ENCODE data around the gene PSMD11. TPM values are rescaled to one million over a fixed set of nuclear protein-coding genes. Genes with fewer than 3 reads are reported as not detected.
"Not testable (repeated sequence)": the region's sequence is repeated elsewhere in the genome, so short reads cannot be mapped to it uniquely, and the experiment has no call there.

PSMD11 gene
- total RNA-seq, 1 donor from 2014 or later: 156 TPM

DNA sequence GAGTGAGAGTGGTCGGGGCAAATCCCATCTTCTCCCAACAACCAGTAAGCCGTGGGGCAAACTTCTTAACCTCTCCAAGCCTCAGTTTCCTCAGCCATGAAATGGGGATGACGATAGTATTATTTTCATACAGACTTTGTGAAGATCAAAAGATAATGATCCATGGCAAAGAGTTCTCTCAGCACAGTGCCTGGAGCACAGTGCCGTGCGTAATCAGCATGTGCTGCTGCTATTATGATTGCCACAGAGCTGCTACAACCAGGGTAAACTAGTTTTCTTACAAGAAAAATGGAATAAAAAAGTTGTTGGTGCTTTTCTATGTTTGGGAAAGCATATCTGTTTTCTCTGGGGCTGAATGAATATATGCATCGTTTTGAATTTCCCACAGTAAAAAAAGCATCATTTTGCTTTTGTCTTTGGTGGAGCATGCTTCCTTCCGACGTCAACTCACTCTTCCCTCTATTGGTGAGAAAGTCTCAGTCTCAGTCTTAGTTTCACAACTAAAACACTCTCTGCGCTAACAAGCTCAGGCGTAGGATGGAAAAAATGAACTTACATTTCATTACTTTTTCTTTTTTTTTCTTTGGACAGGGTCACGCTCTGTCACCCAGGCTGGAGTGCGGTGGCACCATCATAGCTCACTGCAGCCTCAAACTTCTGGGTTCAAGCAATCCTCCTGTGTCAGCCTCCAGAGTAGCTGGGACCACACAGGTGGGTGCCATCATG lies 79.7 kb downstream of the PSMD11 start:
- Mint-ChIP-seq H3K27me3 (ENCODE audit: low read depth) (no peaks in the 10 kb centered on the region), H3K4me3 (no peak overlapping the region), H3K9me3 (no peaks in the 10 kb centered on the region), H3K36me3 (ENCODE audit: low read depth) (no peaks in the 10 kb centered on the region), H3K4me1 (peaks cover 56% of the 10 kb centered on the region), H3K27ac (ENCODE audit: unreplicated experiment) (no peak overlapping the region)
- DNase-seq (ENCODE audit: low read depth, low spot score): no peak
- no peak for TF ChIP-seq CTCF (conservative IDR thresholded peaks at IDR 0.05)

- not testable (repeated sequence) for H3K27ac Mint-ChIP-seq (ENCODE audit: unreplicated experiment); H3K36me3 Mint-ChIP-seq (ENCODE audit: low read depth); H3K4me3 Mint-ChIP-seq; H3K9me3 Mint-ChIP-seq; DNase-seq (ENCODE audit: low read depth, low spot score); H3K27me3 Mint-ChIP-seq (ENCODE audit: low read depth)
- peaks cover 54% of the 10 kb centered on the region for H3K4me1 Mint-ChIP-seq
Measured at GRCh38 chr17:32524553-32524880, 80.2 kb downstream of the PSMD11 start.

DNA sequence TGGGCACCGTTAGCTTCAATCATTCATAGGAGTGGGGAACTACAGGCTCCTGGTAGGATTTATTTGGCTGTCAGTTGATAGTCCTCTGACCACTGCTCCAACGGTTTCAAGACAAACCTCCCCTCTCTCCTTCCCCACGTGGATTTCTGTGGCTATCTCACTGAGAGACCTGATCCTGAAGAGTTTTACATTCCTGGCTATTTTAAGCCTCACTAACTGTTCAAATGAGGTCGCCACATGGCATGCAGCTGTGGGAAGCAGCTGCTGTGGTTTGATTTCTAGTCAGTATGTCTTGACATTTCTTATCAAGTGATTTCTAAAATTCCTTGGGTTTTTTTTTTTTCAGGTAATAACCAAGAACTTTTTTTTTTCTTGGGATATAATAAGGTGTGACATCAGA lies 80.8 kb downstream of the PSMD11 start:
- Mint-ChIP-seq H3K9me3 (no peaks in the 10 kb centered on the region), H3K27ac (ENCODE audit: unreplicated experiment) (peak overlapping the region; percentile 89), H3K4me1 (peaks cover 48% of the 10 kb centered on the region), H3K4me3 (no peak overlapping the region), H3K36me3 (ENCODE audit: low read depth) (no peaks in the 10 kb centered on the region), H3K27me3 (ENCODE audit: low read depth) (no peaks in the 10 kb centered on the region)
- DNase-seq (ENCODE audit: low read depth, low spot score): no peak
- TF ChIP-seq CTCF (conservative IDR thresholded peaks at IDR 0.05): no peak

DNA sequence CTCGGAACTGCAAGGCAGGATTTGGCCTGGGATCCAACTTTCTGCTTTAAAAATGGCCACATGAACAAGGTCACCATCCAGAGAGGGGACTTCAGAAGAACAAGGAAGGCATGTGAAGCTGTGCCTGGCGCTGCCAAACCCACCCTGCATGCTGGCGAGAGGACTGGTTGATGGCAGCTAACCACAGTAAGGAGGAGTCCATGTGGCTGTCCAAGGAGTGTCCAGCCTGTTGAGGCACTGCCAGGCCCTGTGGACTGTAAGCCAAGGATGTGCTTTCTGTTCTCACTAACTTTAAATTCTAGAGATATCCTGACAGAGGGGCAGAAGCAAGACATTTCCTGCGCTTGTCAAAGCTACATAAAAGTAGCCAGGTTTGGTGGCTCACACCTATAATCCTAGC lies 82.8 kb downstream of the PSMD11 start:
- no peaks in the 10 kb centered on the region for H3K27me3 Mint-ChIP-seq (ENCODE audit: low read depth)
- no peak overlapping the region for H3K4me3 Mint-ChIP-seq
- H3K36me3 Mint-ChIP-seq (ENCODE audit: low read depth): no peaks in the 10 kb centered on the region
- peaks cover 48% of the 10 kb centered on the region for H3K4me1 Mint-ChIP-seq
- no peak for DNase-seq (ENCODE audit: low read depth, low spot score)
- H3K27ac Mint-ChIP-seq (ENCODE audit: unreplicated experiment): peak overlapping the region; percentile 53
- H3K9me3 Mint-ChIP-seq: no peaks in the 10 kb centered on the region
- TF ChIP-seq CTCF (conservative IDR thresholded peaks at IDR 0.05): no peak

DNA sequence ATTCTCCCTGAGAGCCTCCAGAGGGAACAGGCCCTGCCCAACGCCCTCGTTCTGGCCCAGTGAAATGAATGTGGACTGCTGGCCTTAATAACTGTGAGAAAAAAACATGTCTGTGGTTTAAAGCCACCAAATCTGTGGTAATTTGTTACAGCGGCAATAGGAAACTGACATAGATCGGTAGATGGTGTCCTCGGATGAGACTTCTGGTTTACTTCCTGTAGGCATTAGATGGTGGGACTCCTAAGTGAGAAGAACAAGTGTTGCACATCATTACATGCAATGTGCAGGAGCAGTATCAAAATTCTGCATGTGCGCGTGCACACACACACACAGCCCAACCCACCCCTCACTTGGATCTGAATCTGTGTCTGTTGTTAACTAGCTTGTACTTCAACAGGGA lies 84.5 kb downstream of the PSMD11 start:
- TF ChIP-seq CTCF (conservative IDR thresholded peaks at IDR 0.05): no peak
- Mint-ChIP-seq H3K4me1 (peaks cover 44% of the 10 kb centered on the region), H3K36me3 (ENCODE audit: low read depth) (no peaks in the 10 kb centered on the region), H3K9me3 (no peaks in the 10 kb centered on the region), H3K4me3 (no peak overlapping the region), H3K27ac (ENCODE audit: unreplicated experiment) (peak overlapping the region; percentile 65), H3K27me3 (ENCODE audit: low read depth) (no peaks in the 10 kb centered on the region)
- no peak for DNase-seq (ENCODE audit: low read depth, low spot score)

DNA sequence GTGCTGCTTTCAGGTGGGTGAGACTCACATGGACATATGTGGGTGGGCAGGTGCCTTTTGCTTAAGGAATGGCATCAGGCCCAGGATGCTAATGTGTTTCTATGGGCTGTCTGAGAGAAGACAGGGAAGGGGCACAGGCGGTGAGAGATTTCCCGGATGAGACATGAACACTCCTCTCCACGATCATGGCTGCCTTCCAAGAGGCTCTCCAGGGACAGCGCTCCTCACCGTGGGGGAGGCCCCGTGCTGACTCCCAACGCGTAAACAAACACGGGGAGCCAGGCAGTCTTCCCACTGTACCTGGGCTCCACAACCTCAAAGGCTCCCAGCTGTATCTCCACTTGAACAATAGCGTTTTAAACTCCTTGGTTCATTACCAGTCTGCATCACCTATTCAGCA lies 85.3 kb downstream of the PSMD11 start:
- Mint-ChIP-seq H3K9me3 (no peaks in the 10 kb centered on the region), H3K4me3 (no peak overlapping the region), H3K4me1 (peaks cover 44% of the 10 kb centered on the region), H3K27me3 (ENCODE audit: low read depth) (no peaks in the 10 kb centered on the region), H3K27ac (ENCODE audit: unreplicated experiment) (peak overlapping the region; percentile 78), H3K36me3 (ENCODE audit: low read depth) (no peaks in the 10 kb centered on the region)
- no peak for TF ChIP-seq CTCF (conservative IDR thresholded peaks at IDR 0.05)
- no peak for DNase-seq (ENCODE audit: low read depth, low spot score)

Other genes starting within 250 kb of the PSMD11 start
- gene RHBDL3, start 178.7 kb upstream of the PSMD11 start, total RNA-seq: 17.7 and 18.7 TPM in 2 replicates
- gene C17orf75, start 102.3 kb upstream of the PSMD11 start, total RNA-seq: 46.8 and 52.8 TPM in 2 replicates
- gene ZNF207, start 94.4 kb upstream of the PSMD11 start, total RNA-seq: 245 and 249 TPM in 2 replicates
- 33.6 and 34.1 TPM in 2 replicates for gene CDK5R1, start 42.5 kb downstream of the PSMD11 start, total RNA-seq